GM12878 (cell line): ENCODE data around the gene GLT6D1. TPM values are rescaled to one million over a fixed set of nuclear protein-coding genes. Genes with fewer than 3 reads are reported as not detected.

ENCODE experiments used
- BRCA1 ChIP-seq: IDR thresholded peaks from 2 replicates; pipeline ENCODE4 v1.6.1; 2011; ENCODE audit warnings: low read depth, low read length, improper control_type of control experiment
- NFYA ChIP-seq: IDR thresholded peaks from 2 replicates; pipeline ENCODE4 v1.6.1; 2011; ENCODE audit warnings: low read depth, mild to moderate bottlenecking, low read length, improper control_type of control experiment, borderline replicate concordance
- SMAD5 ChIP-seq: IDR thresholded peaks from 2 replicates; pipeline ENCODE4 v1.6.1; 2016; ENCODE audit warnings: antibody characterized with exemption, low read depth
- SPI1 ChIP-seq: IDR thresholded peaks from 2 replicates; pipeline ENCODE4 v1.6.1; 2011; ENCODE audit warnings: low read depth, mild to moderate bottlenecking, low read length, moderate library complexity, borderline replicate concordance; ENCODE audit not compliant: insufficient read depth
- TAF1 ChIP-seq: IDR thresholded peaks from 2 replicates; pipeline ENCODE4 v1.6.1; 2011; ENCODE audit warnings: mild to moderate bottlenecking, low read depth, low read length, borderline replicate concordance
- ZBED1 ChIP-seq: IDR thresholded peaks from 2 replicates; pipeline ENCODE4 v1.6.1; 2016; ENCODE audit warnings: borderline replicate concordance
- polyA plus RNA-seq, 11 experiments: library from polyadenylated mRNA; depleted of rRNA in 4 of 11; unstranded in 6 of 11; stranded (reverse) in 5 of 11; fragments of >200 nt; fragmentation: Nextera tagmentation in 4 of 11; fragmentation: Illumina TruSeq in 1 of 11; extraction: Ambion mirVana in 4 of 11; extraction: Trizol in 1 of 11; gene quantifications; 1 replicate in 1 of 11; 2 replicates in 10 of 11; pipeline versions ENCODE4 v1.2.1 to v1.2.3, GENCODE V29; 2011 to 2016; ENCODE audit warnings: inconsistent platforms in 2 of 11, missing spikeins in 2 of 11, low read depth in 1 of 11
- total RNA-seq, 4 experiments: library from RNA; depleted of rRNA in 3 of 4; stranded (reverse); fragments of >200 nt in 3 of 4; fragmentation: Illumina TruSeq in 1 of 4; extraction: Trizol in 1 of 4; gene quantifications; 2 replicates each; pipeline versions ENCODE4 v1.2.1 to v1.2.3, GENCODE V29; 2013 to 2021
- TF ChIP-seq, protein P1 (sequence below): fragments of 450-650 bp; IDR thresholded peaks from 2 replicates; pipeline ENCODE4 v1.6.1; 2016; ENCODE audit warnings: mild to moderate bottlenecking
- TF ChIP-seq, protein P2 (sequence below): IDR thresholded peaks from 2 replicates; pipeline ENCODE4 v1.6.1; 2012; ENCODE audit warnings: improper control_type of control experiment, low read depth, low read length; ENCODE audit not compliant: insufficient replicate concordance

Gene GLT6D1
- total and polyA plus RNA-seq, 10 of the 15 experiments (the other 5 are each of a cell fraction or from before 2014, with no cell fraction given): not detected

DNA sequence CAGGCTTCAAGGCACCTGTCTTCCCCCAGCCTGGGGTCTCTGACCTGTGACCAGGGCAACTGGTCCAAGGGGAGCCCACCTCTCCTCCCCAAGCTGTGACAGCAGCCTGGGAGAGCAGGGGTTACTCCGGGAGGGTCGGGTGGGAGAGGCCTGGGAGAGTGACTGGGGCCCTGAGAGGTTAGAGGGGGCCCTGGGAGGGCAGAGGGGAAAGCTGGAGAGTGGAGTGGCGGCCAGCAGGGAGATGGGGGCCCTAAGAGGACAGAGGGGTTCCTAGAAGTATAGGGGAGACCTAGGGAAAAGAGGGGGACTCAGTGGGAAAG, 24.1 kb upstream of the GLT6D1 start (continued):
- no peak for TF ChIP-seq ZBED1
- no peak for TF ChIP-seq NFYA
- no peak for TF ChIP-seq SMAD5
- TF ChIP-seq, protein P1, sequence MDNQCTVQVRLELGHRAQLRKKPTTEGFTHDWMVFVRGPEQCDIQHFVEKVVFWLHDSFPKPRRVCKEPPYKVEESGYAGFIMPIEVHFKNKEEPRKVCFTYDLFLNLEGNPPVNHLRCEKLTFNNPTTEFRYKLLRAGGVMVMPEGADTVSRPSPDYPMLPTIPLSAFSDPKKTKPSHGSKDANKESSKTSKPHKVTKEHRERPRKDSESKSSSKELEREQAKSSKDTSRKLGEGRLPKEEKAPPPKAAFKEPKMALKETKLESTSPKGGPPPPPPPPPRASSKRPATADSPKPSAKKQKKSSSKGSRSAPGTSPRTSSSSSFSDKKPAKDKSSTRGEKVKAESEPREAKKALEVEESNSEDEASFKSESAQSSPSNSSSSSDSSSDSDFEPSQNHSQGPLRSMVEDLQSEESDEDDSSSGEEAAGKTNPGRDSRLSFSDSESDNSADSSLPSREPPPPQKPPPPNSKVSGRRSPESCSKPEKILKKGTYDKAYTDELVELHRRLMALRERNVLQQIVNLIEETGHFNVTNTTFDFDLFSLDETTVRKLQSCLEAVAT: no peak
- no peak for TF ChIP-seq BRCA1
- no peak for TF ChIP-seq SPI1
- TF ChIP-seq TAF1: no peak
- TF ChIP-seq, protein P2, sequence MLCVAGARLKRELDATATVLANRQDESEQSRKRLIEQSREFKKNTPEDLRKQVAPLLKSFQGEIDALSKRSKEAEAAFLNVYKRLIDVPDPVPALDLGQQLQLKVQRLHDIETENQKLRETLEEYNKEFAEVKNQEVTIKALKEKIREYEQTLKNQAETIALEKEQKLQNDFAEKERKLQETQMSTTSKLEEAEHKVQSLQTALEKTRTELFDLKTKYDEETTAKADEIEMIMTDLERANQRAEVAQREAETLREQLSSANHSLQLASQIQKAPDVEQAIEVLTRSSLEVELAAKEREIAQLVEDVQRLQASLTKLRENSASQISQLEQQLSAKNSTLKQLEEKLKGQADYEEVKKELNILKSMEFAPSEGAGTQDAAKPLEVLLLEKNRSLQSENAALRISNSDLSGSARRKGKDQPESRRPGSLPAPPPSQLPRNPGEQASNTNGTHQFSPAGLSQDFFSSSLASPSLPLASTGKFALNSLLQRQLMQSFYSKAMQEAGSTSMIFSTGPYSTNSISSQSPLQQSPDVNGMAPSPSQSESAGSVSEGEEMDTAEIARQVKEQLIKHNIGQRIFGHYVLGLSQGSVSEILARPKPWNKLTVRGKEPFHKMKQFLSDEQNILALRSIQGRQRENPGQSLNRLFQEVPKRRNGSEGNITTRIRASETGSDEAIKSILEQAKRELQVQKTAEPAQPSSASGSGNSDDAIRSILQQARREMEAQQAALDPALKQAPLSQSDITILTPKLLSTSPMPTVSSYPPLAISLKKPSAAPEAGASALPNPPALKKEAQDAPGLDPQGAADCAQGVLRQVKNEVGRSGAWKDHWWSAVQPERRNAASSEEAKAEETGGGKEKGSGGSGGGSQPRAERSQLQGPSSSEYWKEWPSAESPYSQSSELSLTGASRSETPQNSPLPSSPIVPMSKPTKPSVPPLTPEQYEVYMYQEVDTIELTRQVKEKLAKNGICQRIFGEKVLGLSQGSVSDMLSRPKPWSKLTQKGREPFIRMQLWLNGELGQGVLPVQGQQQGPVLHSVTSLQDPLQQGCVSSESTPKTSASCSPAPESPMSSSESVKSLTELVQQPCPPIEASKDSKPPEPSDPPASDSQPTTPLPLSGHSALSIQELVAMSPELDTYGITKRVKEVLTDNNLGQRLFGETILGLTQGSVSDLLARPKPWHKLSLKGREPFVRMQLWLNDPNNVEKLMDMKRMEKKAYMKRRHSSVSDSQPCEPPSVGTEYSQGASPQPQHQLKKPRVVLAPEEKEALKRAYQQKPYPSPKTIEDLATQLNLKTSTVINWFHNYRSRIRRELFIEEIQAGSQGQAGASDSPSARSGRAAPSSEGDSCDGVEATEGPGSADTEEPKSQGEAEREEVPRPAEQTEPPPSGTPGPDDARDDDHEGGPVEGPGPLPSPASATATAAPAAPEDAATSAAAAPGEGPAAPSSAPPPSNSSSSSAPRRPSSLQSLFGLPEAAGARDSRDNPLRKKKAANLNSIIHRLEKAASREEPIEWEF: no peak
